Caki2 (cell line): Measurements from ENCODE around the gene JARID2. TPM values are rescaled to one million over a fixed set of nuclear protein-coding genes. Genes with fewer than 3 reads are reported as not detected.

Experiments
- DNase-seq: peaks from one replicate; pipeline ENCODE4 v3.0.0-alpha.2; 2015; ENCODE audit warnings: low read depth
- in situ Hi-C: cut with HindIII; loops from 2 replicates; pipeline ENCODE4 v1.10.0; 2016; ENCODE audit warnings: low sequenced_read_pairs, low pct_unique_long_range_greater_than_20kb, mixed read lengths
- total RNA-seq: library from RNA; depleted of rRNA; stranded (reverse); fragments of >200 nt; shearing (Covaris generic); gene quantifications from 2 replicates; pipeline ENCODE4 v1.2.3, GENCODE V29; 2014; ENCODE audit warnings: low replicate concordance

The JARID2 gene
- total RNA-seq, 1 experiment from 2014 or later = 4.9 TPM

- DNase-seq = no peak
- in situ Hi-C loops = no loop called here
Measured at GRCh38 chr6:15470746-15471145, 224.9 kb downstream of the JARID2 start.

- no peak for DNase-seq
- in situ Hi-C loops = no loop called here
Measured at GRCh38 chr6:15472621-15473020, 226.8 kb downstream of the JARID2 start.

GRCh38 chr6:15473174-15473573, 227.3 kb downstream of the JARID2 start:
- no peak for DNase-seq
- in situ Hi-C loops = no loop called here

GRCh38 chr6:15473741-15474161, 227.9 kb downstream of the JARID2 start:
- in situ Hi-C loops = no loop called here
- DNase-seq = no peak

GRCh38 chr6:15474196-15474595, 228.3 kb downstream of the JARID2 start:
- DNase-seq = no peak
- in situ Hi-C loops = no loop called here

- in situ Hi-C loops = no loop called here
- DNase-seq = no peak
Measured at GRCh38 chr6:15475261-15475660, 229.4 kb downstream of the JARID2 start.

- no peak for DNase-seq
- in situ Hi-C loops = no loop called here
Measured at GRCh38 chr6:15475872-15476271, 230.0 kb downstream of the JARID2 start.

GRCh38 chr6:15476631-15477380, 230.9 kb downstream of the JARID2 start:
- no peak for DNase-seq
- in situ Hi-C loops = no loop called here

- in situ Hi-C loops = no loop called here
- DNase-seq = no peak
Measured at GRCh38 chr6:15477746-15478145, 231.9 kb downstream of the JARID2 start.

GRCh38 chr6:15479761-15480160, 233.9 kb downstream of the JARID2 start:
- in situ Hi-C loops = no loop called here
- DNase-seq = no peak

GRCh38 chr6:15480525-15480924, 234.7 kb downstream of the JARID2 start:
- in situ Hi-C loops = no loop called here
- DNase-seq = no peak

- in situ Hi-C loops = no loop called here
Measured at GRCh38 chr6:15481390-15482291, 235.8 kb downstream of the JARID2 start.

GRCh38 chr6:15483060-15483459, 237.2 kb downstream of the JARID2 start:
- in situ Hi-C loops = no loop called here
- no peak for DNase-seq

More at GRCh38 chr6:15481390-15482291, 235.8 kb downstream of the JARID2 start:
- no peak for DNase-seq

GRCh38 chr6:15484140-15484539, 238.3 kb downstream of the JARID2 start:
- in situ Hi-C loops = no loop called here
- DNase-seq = no peak

- no peak for DNase-seq
- in situ Hi-C loops = no loop called here
Measured at GRCh38 chr6:15484821-15485220, 239.0 kb downstream of the JARID2 start.

- in situ Hi-C loops = no loop called here
- no peak for DNase-seq
Measured at GRCh38 chr6:15485936-15486335, 240.1 kb downstream of the JARID2 start.

- no peak for DNase-seq
- in situ Hi-C loops = no loop called here
Measured at GRCh38 chr6:15487262-15487661, 241.4 kb downstream of the JARID2 start.

GRCh38 chr6:15489261-15489962, 243.5 kb downstream of the JARID2 start:
- DNase-seq = no peak
- in situ Hi-C loops = no loop called here
